GM23248 (cell line): ENCODE data around the gene TAS1R3. TPM values are rescaled to one million over a fixed set of nuclear protein-coding genes. Genes with fewer than 3 reads are reported as not detected.

Experiments used
- DNase-seq: peaks from one replicate; pipeline ENCODE4 v3.0.0-alpha.2; 2015
- H2AFZ ChIP-seq: fragments of 200-600 bp; sonication (generic); 2 replicates; pipeline ENCODE4 v1.6.1; 2016; ENCODE audit warnings: antibody characterized with exemption
- H3F3A ChIP-seq: fragments of 200-600 bp; sonication (generic); 2 replicates; pipeline ENCODE4 v1.6.1; 2016; ENCODE audit warnings: mild to moderate bottlenecking, antibody characterized with exemption, mixed run types; ENCODE audit not compliant: insufficient read depth
- H3K27ac ChIP-seq: fragments of 200-600 bp; sonication (generic); 2 replicates; pipeline ENCODE4 v1.5.1; 2016; ENCODE audit warnings: mild to moderate bottlenecking
- H3K27me3 ChIP-seq: fragments of 200-600 bp; sonication (generic); replicated peaks from 2 replicates; pipeline ENCODE4 v1.6.1; 2016; ENCODE audit warnings: mild to moderate bottlenecking; ENCODE audit not compliant: insufficient read depth
- H3K36me3 ChIP-seq: fragments of 200-600 bp; sonication (generic); 2 replicates; pipeline ENCODE4 v1.6.1; 2016; ENCODE audit warnings: low read depth, mild to moderate bottlenecking
- H3K4me1 ChIP-seq: fragments of 200-600 bp; sonication (generic); 2 replicates; pipeline ENCODE4 v1.6.1; 2016; ENCODE audit warnings: mild to moderate bottlenecking; ENCODE audit not compliant: insufficient read depth
- H3K4me2 ChIP-seq: fragments of 200-600 bp; sonication (generic); one replicate; pipeline ENCODE4 v1.6.1; 2016; ENCODE audit warnings: mild to moderate bottlenecking; ENCODE audit not compliant: unreplicated experiment
- H3K4me3 ChIP-seq: fragments of 200-600 bp; sonication (generic); 2 replicates; pipeline ENCODE4 v1.5.1; 2016; ENCODE audit warnings: mild to moderate bottlenecking
- H3K79me2 ChIP-seq: fragments of 200-600 bp; sonication (generic); 2 replicates; pipeline ENCODE4 v1.6.1; 2016; ENCODE audit warnings: mild to moderate bottlenecking; ENCODE audit not compliant: insufficient read depth
- H3K9ac ChIP-seq: fragments of 200-600 bp; sonication (generic); 2 replicates; pipeline ENCODE4 v1.6.1; 2016; ENCODE audit warnings: mild to moderate bottlenecking
- H3K9me2 ChIP-seq: fragments of 200-600 bp; sonication (generic); 2 replicates; pipeline ENCODE4 v1.6.1; 2016; ENCODE audit warnings: mixed run types, mild to moderate bottlenecking, moderate library complexity; ENCODE audit not compliant: insufficient read depth
- H3K9me3 ChIP-seq: fragments of 200-600 bp; sonication (generic); one replicate; pipeline ENCODE4 v1.6.1; 2017; ENCODE audit warnings: low read depth
- H4K20me1 ChIP-seq: fragments of 200-600 bp; sonication (generic); 2 replicates; pipeline ENCODE4 v1.6.0; 2016; ENCODE audit not compliant: insufficient read depth
- EZH2 ChIP-seq: fragments of 200-600 bp; sonication (generic); IDR thresholded peaks from 2 replicates; pipeline ENCODE4 v1.6.1; 2018; ENCODE audit warnings: antibody characterized with exemption, mild to moderate bottlenecking; ENCODE audit not compliant: insufficient read depth, poor library complexity, severe bottlenecking
- EZH2phosphoT487 ChIP-seq: fragments of 200-600 bp; sonication (generic); IDR thresholded peaks from 2 replicates; pipeline ENCODE4 v1.6.1; 2018; ENCODE audit warnings: antibody characterized with exemption, moderate library complexity, mild to moderate bottlenecking, low read depth; ENCODE audit not compliant: insufficient read depth
- WGBS, 2 experiments: methylation state at CpG; one replicate each; pipeline ENCODE4 v1.1.6; 2015 to 2017; ENCODE audit warnings: low lambda C conversion rate in 2 of 2, low coverage in 1 of 2; ENCODE audit errors: missing lambda C conversion rate in 2 of 2; 5-methylcytosine and 5-hydroxymethylcytosine counted together
- in situ Hi-C: fragments of 300-500 bp; cut with MboI; formaldehyde crosslinking; loops from 2 replicates; pipeline ENCODE4 v1.15.0; 2020
- polyA plus RNA-seq: library from polyadenylated mRNA; unstranded; fragments of >200 nt; fragmentation: Nextera tagmentation; extraction: Ambion mirVana; gene quantifications from 2 replicates; pipeline ENCODE4 v1.2.1, GENCODE V29; 2016
- total RNA-seq: library from RNA; depleted of rRNA; stranded (reverse); fragments of >200 nt; shearing (Covaris generic); gene quantifications from 2 replicates; pipeline ENCODE4 v1.2.3, GENCODE V29; 2014; rRNA removed

TAS1R3 gene
- 0.54 TPM in 1 of 2 replicates, not detected in the other for total RNA-seq
- 0.24 TPM in 1 of 2 replicates, not detected in the other for polyA plus RNA-seq

- H3K4me2 ChIP-seq, result peak within 1 kb of the TSS; percentile 28
- H3K9ac ChIP-seq, result peak within 1 kb of the TSS; percentile 47; the same call in 1 of the 2 replicates
- H3K9me3 ChIP-seq, result no peaks in the 10 kb centered on the region
- no peaks in the 10 kb centered on the region for H3K36me3 ChIP-seq
- TF ChIP-seq EZH2phosphoT487 (no peak), EZH2 (no peak)
- peak within 1 kb of the TSS; percentile 39 for H3K27ac ChIP-seq
- WGBS, 2 experiments, result 57 to 63% methylated on average over 38 to 40 of the region's 41 CpGs
- no peaks in the 10 kb centered on the region for H3K9me2 ChIP-seq
- no peak within 1 kb of the TSS for H2AFZ ChIP-seq
- DNase-seq, result peak; percentile 73
- no peak within 1 kb of the TSS for H3K4me3 ChIP-seq
- peaks cover 8% of the 10 kb centered on the region for H3K79me2 ChIP-seq
- no peaks in the 10 kb centered on the region for H3F3A ChIP-seq
- in situ Hi-C loops, result no loop called here
- peaks cover 12% of the 10 kb centered on the region for H3K4me1 ChIP-seq
- H4K20me1 ChIP-seq, result no peaks in the 10 kb centered on the region
- no peaks in the 10 kb centered on the region for H3K27me3 ChIP-seq
Observed at GRCh38 chr1:1331068-1331965, at the start of gene TAS1R3. TSS of gene TAS1R3 (plus strand) at chr1:1331280. CDS start at chr1:1331346, 66 bp downstream.

- H3K36me3 ChIP-seq, result no peaks in the 10 kb centered on the region
- no peak overlapping the region for H3K4me3 ChIP-seq
- H3K79me2 ChIP-seq, result no peaks in the 10 kb centered on the region
- no peaks in the 10 kb centered on the region for H4K20me1 ChIP-seq
- peak; percentile 90 for DNase-seq
- TF ChIP-seq EZH2 (no peak), EZH2phosphoT487 (no peak)
- 42 to 44% methylated on average over 23 to 26 of the region's 26 CpGs for WGBS, 2 experiments
- no peak overlapping the region for H3K9ac ChIP-seq
- H3K4me2 ChIP-seq, result no peak overlapping the region
- in situ Hi-C loops, result no loop called here
- no peaks in the 10 kb centered on the region for H3K9me3 ChIP-seq
- H3K27me3 ChIP-seq, result no peaks in the 10 kb centered on the region
- H3K4me1 ChIP-seq, result no peaks in the 10 kb centered on the region
- H3K27ac ChIP-seq, result no peak overlapping the region
- no peaks in the 10 kb centered on the region for H3F3A ChIP-seq
- no peak overlapping the region for H2AFZ ChIP-seq
- H3K9me2 ChIP-seq, result no peaks in the 10 kb centered on the region
Observed at GRCh38 chr1:1281533-1282321, 49.4 kb upstream of the TAS1R3 start.

GRCh38 chr1:1282998-1283397 lies 48.1 kb upstream of the TAS1R3 start:
- no peaks in the 10 kb centered on the region for H3K36me3 ChIP-seq
- H3K4me2 ChIP-seq, result no peak overlapping the region
- no peaks in the 10 kb centered on the region for H3K9me3 ChIP-seq
- H4K20me1 ChIP-seq, result no peaks in the 10 kb centered on the region
- no peak overlapping the region for H2AFZ ChIP-seq
- H3K9ac ChIP-seq, result no peak overlapping the region
- H3K27me3 ChIP-seq, result no peaks in the 10 kb centered on the region
- TF ChIP-seq EZH2phosphoT487 (no peak), EZH2 (no peak)
- in situ Hi-C loops, result no loop called here
- no peaks in the 10 kb centered on the region for H3K4me1 ChIP-seq
- no peak overlapping the region for H3K4me3 ChIP-seq
- H3K27ac ChIP-seq, result no peak overlapping the region
- no peaks in the 10 kb centered on the region for H3F3A ChIP-seq
- no peaks in the 10 kb centered on the region for H3K79me2 ChIP-seq
- no peaks in the 10 kb centered on the region for H3K9me2 ChIP-seq
- 71 to 75% methylated on average over 14 of the region's 14 CpGs for WGBS, 2 experiments
- peak; percentile 56 for DNase-seq

GRCh38 chr1:1283821-1284220 lies 47.3 kb upstream of the TAS1R3 start:
- 9% methylated on average over 7 to 8 of the region's 9 CpGs for WGBS, 2 experiments
- Histone ChIP-seq H3K27me3 (no peaks in the 10 kb centered on the region), H4K20me1 (no peaks in the 10 kb centered on the region), H3K9me2 (no peaks in the 10 kb centered on the region), H3K4me3 (no peak overlapping the region), H3K4me2 (no peak overlapping the region), H2AFZ (no peak overlapping the region), H3K9ac (no peak overlapping the region), H3K4me1 (no peaks in the 10 kb centered on the region), H3F3A (no peaks in the 10 kb centered on the region), H3K27ac (no peak overlapping the region), H3K9me3 (no peaks in the 10 kb centered on the region), H3K36me3 (no peaks in the 10 kb centered on the region), H3K79me2 (no peaks in the 10 kb centered on the region)
- TF ChIP-seq EZH2phosphoT487, result no peak
- no peak for TF ChIP-seq EZH2
- in situ Hi-C loops, result no loop called here
- DNase-seq, result peak; percentile 70
